ENCODE measurements around the gene ATXN1L.
"Not testable (repeated sequence)": the region's sequence is repeated elsewhere in the genome, so short reads cannot be mapped to it uniquely, and the experiment has no call there.

Gene ATXN1L

GRCh38 chr16:71845639-71846430 is at the start of gene ATXN1L:
TSS of gene ATXN1L (plus strand) at chr16:71845976. CDS start at chr16:71849741, 3,765 bp downstream.
- H3K36me3 Mint-ChIP-seq: peaks cover 27% of the 10 kb centered on the region
- peak within 1 kb of the TSS; percentile 96 for H3K27ac Mint-ChIP-seq
- peak; percentile 95 for ATAC-seq
- no peaks in the 10 kb centered on the region for H3K9me3 Mint-ChIP-seq
- H3K4me3 Mint-ChIP-seq: peak within 1 kb of the TSS; percentile 95
- peaks cover 58% of the 10 kb centered on the region for H3K4me1 Mint-ChIP-seq
- no peaks in the 10 kb centered on the region for H3K27me3 Mint-ChIP-seq

- Mint-ChIP-seq H3K9me3 (no peaks in the 10 kb centered on the region), H3K27me3 (no peaks in the 10 kb centered on the region), H3K4me1 (peaks cover 53% of the 10 kb centered on the region), H3K4me3 (no peak overlapping the region), H3K36me3 (peaks cover 35% of the 10 kb centered on the region), H3K27ac (no peak overlapping the region)
- no peak for ATAC-seq
These were observed 49.2 kb upstream of the ATXN1L start for GRCh38 chr16:71796501-71797097.

GRCh38 chr16:71803305-71803690 is 42.5 kb upstream of the ATXN1L start:
- peaks cover 28% of the 10 kb centered on the region for H3K4me1 Mint-ChIP-seq
- H3K36me3 Mint-ChIP-seq: peaks cover 20% of the 10 kb centered on the region
- no peak overlapping the region for H3K27ac Mint-ChIP-seq

GRCh38 chr16:71807905-71808592 is 37.7 kb upstream of the ATXN1L start:
- Mint-ChIP-seq H3K9me3 (no peaks in the 10 kb centered on the region), H3K27me3 (no peaks in the 10 kb centered on the region), H3K36me3 (peaks cover 9% of the 10 kb centered on the region), H3K27ac (peak overlapping the region; percentile 100), H3K4me1 (peaks cover 22% of the 10 kb centered on the region), H3K4me3 (peak overlapping the region; percentile 94)
- ATAC-seq: peak; percentile 56

More at GRCh38 chr16:71803305-71803690, 42.5 kb upstream of the ATXN1L start:
- H3K9me3 Mint-ChIP-seq: no peaks in the 10 kb centered on the region
- no peak for ATAC-seq
- no peak overlapping the region for H3K4me3 Mint-ChIP-seq
- H3K27me3 Mint-ChIP-seq: no peaks in the 10 kb centered on the region

- H3K4me1 Mint-ChIP-seq: peaks cover 17% of the 10 kb centered on the region
These were observed 37.0 kb upstream of the ATXN1L start, which contains the start of gene AP1G1 for GRCh38 chr16:71808593-71809459. TSS of gene AP1G1 (minus strand) at chr16:71808834. CDS start at chr16:71789479, 19,355 bp downstream.

GRCh38 chr16:71810155-71810530 is 35.6 kb upstream of the ATXN1L start:
- ATAC-seq, H3K9me3 Mint-ChIP-seq, H3K36me3 Mint-ChIP-seq, H3K27me3 Mint-ChIP-seq: not testable (repeated sequence)
- Mint-ChIP-seq H3K4me3 (peak overlapping the region; percentile 94), H3K27ac (peak overlapping the region; percentile 100), H3K4me1 (peaks cover 11% of the 10 kb centered on the region)

More at GRCh38 chr16:71808593-71809459, 37.0 kb upstream of the ATXN1L start, which contains the start of gene AP1G1:
- no peaks in the 10 kb centered on the region for H3K9me3 Mint-ChIP-seq
- H3K27me3 Mint-ChIP-seq: no peaks in the 10 kb centered on the region
- H3K27ac Mint-ChIP-seq: peak within 1 kb of the TSS; percentile 100
- peak within 1 kb of the TSS; percentile 94 for H3K4me3 Mint-ChIP-seq
- peaks cover 9% of the 10 kb centered on the region for H3K36me3 Mint-ChIP-seq
- ATAC-seq: peak; percentile 97

DNA sequence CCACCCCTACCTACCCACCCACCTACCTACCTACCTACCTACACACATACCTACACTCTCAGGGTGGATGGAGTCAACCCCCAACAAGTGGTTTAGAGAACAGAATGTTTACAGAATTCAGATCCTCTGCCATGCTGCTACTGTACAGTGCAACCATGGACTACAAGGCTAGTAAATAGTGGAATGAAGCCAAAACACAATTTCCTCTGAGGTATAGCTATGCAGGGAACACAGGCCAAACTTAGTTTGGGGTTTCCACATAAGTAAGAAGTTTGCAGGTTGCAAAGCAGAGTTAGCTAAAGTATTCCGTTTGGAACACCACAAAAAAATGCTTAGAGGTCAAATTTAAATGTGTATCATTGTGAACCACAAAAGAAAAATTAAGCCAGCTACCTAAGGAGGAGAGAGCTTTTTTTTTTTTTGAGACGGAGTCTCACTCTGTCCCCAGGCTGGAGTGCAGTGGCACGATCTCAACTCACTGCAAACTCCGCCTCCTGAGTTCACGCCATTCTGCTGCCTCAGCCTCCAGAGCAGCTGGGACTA is 34.4 kb upstream of the ATXN1L start:
- Mint-ChIP-seq H3K9me3 (no peaks in the 10 kb centered on the region), H3K36me3 (peaks cover 9% of the 10 kb centered on the region), H3K4me3 (no peak overlapping the region), H3K27me3 (no peaks in the 10 kb centered on the region), H3K27ac (no peak overlapping the region), H3K4me1 (peaks cover 17% of the 10 kb centered on the region)
- no peak for ATAC-seq

DNA sequence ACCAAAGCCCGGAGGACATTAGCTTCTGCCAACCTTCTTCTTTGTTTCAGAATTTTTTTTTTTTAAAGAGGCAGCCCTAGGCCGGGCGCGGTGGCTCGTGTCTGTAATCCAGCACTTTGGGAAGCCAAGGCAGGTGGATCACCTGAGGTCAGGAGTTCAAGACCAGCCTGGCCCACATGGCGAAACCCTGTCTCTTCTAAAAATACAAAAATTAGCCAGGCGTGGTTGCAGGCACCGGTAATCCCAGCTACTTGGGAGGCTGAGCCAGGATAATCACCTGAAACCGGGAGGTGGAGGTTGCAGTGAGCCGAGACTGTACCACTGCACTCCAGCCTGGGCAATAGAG is 28.6 kb upstream of the ATXN1L start:
- H3K27me3 Mint-ChIP-seq, H3K9me3 Mint-ChIP-seq, H3K36me3 Mint-ChIP-seq, ATAC-seq: not testable (repeated sequence)
- peak overlapping the region; percentile 96 for H3K27ac Mint-ChIP-seq
- H3K4me1 Mint-ChIP-seq: peaks cover 42% of the 10 kb centered on the region
- peak overlapping the region; percentile 50 for H3K4me3 Mint-ChIP-seq

DNA sequence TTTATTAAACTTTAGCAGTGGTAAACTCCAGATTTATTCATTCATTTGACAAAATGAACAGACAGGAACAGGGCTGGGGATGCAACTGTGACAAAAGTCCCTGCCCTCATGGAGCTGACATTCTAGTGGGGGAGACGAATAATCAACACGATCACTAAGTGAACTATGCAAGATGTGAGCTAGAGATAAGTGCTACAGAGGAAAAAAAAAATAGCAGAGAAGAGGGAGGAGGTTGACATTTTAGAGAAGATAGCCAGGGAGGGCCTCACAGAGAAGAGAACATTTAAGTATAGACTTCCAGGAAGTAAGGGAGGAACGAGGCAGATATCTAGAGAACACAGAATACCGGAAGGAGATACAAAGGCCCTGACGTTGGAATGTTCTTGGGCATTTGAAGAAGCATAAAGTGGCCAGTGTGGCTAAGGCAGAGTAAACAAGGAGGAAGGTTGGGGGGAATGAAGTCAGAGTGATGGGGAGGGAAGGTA is 19.2 kb upstream of the ATXN1L start:
- H3K27ac Mint-ChIP-seq: no peak overlapping the region
- no peak for ATAC-seq
- no peaks in the 10 kb centered on the region for H3K4me1 Mint-ChIP-seq

GRCh38 chr16:71830359-71830758 is 15.4 kb upstream of the ATXN1L start:
- H3K36me3 Mint-ChIP-seq: peaks cover 15% of the 10 kb centered on the region
- H3K27me3 Mint-ChIP-seq: no peaks in the 10 kb centered on the region

More for the DNA sequence above, 19.2 kb upstream of the ATXN1L start:
- no peaks in the 10 kb centered on the region for H3K27me3 Mint-ChIP-seq
- H3K4me3 Mint-ChIP-seq: no peak overlapping the region
- peaks cover 17% of the 10 kb centered on the region for H3K36me3 Mint-ChIP-seq
- no peaks in the 10 kb centered on the region for H3K9me3 Mint-ChIP-seq

GRCh38 chr16:71831698-71832097 is 14.1 kb upstream of the ATXN1L start:
- not testable (repeated sequence) for ATAC-seq, H3K4me3 Mint-ChIP-seq, H3K27ac Mint-ChIP-seq, H3K36me3 Mint-ChIP-seq, H3K9me3 Mint-ChIP-seq, H3K27me3 Mint-ChIP-seq, H3K4me1 Mint-ChIP-seq

More at GRCh38 chr16:71830359-71830758, 15.4 kb upstream of the ATXN1L start:
- Mint-ChIP-seq H3K4me1 (no peaks in the 10 kb centered on the region), H3K9me3 (no peaks in the 10 kb centered on the region), H3K4me3 (no peak overlapping the region), H3K27ac (no peak overlapping the region)
- ATAC-seq: no peak

DNA sequence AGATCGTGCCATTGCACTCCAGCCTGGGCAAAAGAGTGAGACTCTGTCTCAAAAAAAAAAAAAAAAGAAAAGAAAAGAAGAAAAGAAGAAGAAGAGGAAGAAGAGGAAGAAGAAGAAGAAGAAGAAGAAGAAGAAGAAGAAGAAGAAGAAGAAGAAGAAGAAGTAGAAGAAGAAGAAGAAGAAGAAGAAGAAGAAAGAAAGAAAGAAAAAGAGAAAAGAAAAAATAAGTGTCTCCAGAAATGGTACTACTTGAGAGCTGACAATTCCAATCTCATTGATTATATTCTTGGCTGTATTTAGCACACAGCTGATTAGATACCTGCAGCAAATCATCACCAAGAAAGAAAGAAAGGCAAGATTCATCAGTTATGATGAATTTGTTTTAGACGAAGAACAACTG is 13.7 kb upstream of the ATXN1L start:
- ATAC-seq, H3K4me3 Mint-ChIP-seq, H3K27me3 Mint-ChIP-seq, H3K36me3 Mint-ChIP-seq, H3K9me3 Mint-ChIP-seq, H3K27ac Mint-ChIP-seq, H3K4me1 Mint-ChIP-seq: not testable (repeated sequence)

DNA sequence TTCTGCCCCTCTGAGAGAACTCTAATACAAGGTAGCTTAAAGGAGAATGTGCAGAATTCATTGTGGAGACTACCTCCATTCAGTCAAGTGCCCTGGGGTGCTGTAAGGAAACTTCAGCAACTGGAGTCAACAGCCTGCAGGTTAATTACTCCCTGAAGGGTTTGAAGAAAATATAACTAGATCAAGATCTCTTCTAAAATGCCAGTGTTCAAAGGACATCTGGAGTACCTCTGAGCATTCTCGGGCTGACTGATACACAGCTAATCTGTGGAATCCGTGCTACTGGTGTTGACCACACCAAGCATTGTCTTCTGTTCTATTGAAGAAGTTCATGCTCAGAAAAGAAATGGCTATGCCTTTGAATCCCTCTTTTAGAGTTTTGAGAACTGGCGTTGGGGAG is 11.5 kb upstream of the ATXN1L start:
- no peak for ATAC-seq

DNA sequence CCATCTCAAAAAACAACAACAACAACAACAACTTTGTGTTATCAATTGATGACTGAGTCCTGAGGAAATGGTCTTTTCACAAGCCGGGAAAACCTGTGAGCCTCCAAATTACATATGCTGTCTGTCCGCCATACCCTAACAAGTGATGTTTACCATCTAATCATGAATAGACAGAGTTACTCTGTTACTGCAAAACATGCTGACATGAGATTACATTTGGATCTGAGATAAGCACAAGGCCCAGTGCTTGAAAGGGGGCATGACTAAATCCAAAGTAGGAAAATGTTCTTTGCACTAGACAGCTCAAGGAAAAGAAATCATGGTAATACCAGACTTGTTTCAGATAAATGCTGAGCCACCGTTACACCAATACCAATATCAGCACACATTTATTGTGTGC is 8.6 kb upstream of the ATXN1L start:
- Mint-ChIP-seq H3K27me3 (no peaks in the 10 kb centered on the region), H3K27ac (no peak overlapping the region), H3K9me3 (no peaks in the 10 kb centered on the region), H3K36me3 (no peaks in the 10 kb centered on the region), H3K4me3 (no peak overlapping the region), H3K4me1 (peaks cover 4% of the 10 kb centered on the region)
- ATAC-seq: no peak

More for the DNA sequence above, 11.5 kb upstream of the ATXN1L start:
- Mint-ChIP-seq H3K4me1 (no peaks in the 10 kb centered on the region), H3K9me3 (no peaks in the 10 kb centered on the region), H3K4me3 (no peak overlapping the region), H3K27me3 (no peaks in the 10 kb centered on the region), H3K27ac (no peak overlapping the region), H3K36me3 (no peaks in the 10 kb centered on the region)
